NCI-H2196 (cell line): Measurements from ENCODE around the gene FOXB1.

ENCODE experiments used
- DNase-seq: peaks from one replicate; lab custom pipeline; 2025; ENCODE audit not compliant: unreplicated experiment; lab: John Stamatoyannopoulos, UW

FOXB1 gene

DNA sequence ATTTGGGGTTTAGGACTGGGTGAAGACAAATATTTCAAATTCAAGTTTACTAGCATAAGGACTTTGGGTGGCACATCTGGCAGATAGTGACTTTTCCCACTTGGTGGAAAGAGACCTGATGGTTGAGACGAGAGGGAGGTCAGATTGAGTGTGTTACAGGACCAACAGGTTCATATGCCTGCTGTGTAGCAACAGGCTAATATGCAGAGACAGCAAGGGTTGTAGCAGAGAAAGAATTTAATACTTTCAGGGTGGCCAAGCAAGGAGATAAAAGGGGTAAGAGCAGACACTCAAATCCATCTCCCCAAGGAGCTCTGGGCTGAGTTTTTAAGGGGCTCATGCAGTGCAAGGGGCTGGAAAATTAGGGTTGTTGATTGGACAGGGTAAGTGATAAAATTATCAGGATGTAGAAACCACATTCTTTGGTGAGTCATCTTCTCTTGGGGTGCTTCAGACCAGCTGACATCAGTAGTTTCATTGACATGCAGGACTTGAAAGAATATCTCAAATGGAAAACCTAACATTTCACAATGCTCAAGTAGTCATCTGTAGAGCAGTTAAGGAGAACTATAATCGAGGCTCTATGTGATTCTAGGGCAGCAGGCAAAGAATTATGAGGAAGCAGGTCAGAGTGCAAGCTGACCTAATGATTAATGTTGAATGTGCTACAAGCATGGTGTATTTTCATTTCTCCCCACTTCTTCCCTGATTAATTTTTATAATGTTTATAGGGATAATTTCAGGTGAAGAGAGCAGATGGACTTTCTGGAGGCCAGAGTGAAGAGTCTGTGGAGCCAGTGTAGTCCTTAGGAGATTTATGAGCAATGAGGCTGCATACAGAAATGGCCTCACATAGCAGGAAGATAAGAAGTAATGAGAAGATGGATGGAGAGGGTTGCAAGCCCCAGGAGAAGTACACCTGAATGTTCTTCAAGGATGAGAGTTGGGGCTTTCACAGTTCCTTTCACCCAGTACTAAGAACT, 13.7 kb downstream of the FOXB1 start:
- no peak for DNase-seq

- DNase-seq = no peak
Measured at GRCh38 chr15:60020736-60021135, 16.6 kb downstream of the FOXB1 start.

- DNase-seq = no peak
Measured at GRCh38 chr15:60021589-60022378, 17.7 kb downstream of the FOXB1 start.

- DNase-seq = no peak
Measured at GRCh38 chr15:60022379-60022741, 18.2 kb downstream of the FOXB1 start.

GRCh38 chr15:60026555-60026954, 22.4 kb downstream of the FOXB1 start:
- no peak for DNase-seq

GRCh38 chr15:60035344-60035743, 31.2 kb downstream of the FOXB1 start:
- DNase-seq = no peak

GRCh38 chr15:60039316-60039715, 35.2 kb downstream of the FOXB1 start:
- DNase-seq = no peak

DNA sequence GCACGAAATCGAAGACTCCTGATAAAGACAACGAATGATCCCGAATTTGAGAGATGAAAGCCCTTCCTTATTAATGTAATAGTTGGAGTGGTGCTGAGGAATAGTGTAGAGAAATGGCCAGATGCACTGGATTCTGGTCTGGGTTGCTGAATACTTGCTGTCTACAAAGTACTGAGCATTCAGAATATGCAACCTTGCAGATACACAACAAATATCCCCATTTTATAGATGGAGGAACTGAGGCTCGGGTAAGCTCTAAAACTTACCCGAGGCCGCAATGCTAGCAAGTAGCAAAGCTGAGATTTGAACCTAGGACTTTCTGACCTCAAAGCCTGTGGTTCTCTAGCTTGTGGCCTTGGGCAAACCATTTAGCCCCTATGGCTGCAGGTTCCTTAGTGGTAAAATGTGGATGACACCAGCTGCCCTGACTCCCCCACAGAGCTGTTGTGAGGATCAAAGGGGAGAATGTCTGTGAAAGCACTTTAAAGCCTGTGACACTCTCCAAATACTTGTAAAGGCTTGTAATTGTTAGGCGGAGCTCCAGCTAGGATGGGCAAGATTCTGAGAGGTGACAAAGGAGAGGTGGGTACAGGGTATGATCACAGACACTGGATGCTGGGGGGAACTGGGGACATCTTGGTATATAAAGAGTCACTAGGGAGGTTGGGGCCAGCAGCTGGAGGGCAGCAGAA, 39.8 kb downstream of the FOXB1 start:
- no peak for DNase-seq

- no peak for DNase-seq
Measured at GRCh38 chr15:60044636-60045270, 40.6 kb downstream of the FOXB1 start.

- DNase-seq = no peak
Measured at GRCh38 chr15:60047701-60048100, 43.6 kb downstream of the FOXB1 start.

DNA sequence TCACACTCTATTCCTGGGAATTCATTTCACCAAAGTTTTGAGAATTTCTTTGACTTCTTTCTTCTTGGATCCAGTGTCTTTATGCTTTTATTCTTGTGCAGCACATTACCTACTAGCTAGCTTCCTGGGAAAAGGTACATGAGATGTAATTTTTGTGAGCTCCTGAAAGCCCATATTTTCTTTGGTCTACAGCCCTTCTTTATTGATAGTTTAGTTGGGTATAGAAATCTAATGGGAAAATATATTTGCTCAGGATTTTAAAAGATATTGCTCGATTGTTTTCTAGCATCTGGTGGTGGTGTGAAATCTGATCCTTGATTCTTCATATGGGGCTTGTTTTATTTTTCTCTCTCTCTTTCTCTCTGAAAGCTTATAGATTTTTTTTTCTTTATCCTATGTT, 45.8 kb downstream of the FOXB1 start:
- DNase-seq = no peak

DNA sequence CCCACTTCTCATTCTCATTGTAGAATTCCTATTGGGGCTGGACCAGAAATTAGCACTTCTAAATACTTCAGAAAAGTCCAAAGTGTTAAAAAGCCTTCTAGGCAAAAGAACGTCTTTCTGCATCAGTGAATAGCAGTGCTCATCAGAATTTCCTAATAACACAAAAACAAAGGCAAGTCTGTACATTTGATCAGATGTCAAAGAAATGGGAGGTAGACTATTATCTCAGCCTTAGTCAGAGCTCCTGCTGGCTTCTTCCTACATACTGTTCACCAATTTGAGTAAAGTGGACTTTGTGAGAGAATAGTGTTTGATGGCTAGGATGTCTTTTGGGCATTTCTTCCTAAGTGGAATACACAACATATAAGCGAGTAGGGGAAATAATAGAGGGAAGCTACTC, 48.7 kb downstream of the FOXB1 start:
- no peak for DNase-seq

DNA sequence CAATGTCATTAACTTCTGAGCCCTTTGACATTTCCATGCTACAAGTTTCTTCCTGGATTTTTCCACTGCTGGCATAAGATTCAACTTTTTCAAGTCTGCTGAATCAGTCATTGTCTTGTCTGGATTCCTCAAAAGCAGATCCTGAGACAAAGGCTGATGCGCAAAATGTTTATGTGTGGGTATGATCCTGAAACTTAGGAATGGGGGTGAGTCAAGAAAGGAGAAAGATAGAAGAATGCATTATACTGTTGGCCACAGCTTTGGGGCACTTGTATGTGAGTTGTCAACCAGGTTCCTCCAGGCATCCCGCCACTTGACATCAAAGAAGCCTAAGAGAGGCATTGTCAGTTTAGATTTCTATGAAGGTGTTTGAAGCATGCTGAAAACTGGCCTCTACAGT, 50.4 kb downstream of the FOXB1 start:
- no peak for DNase-seq
